NCI-H2029 (cell line): ENCODE results near the gene OR2K2.
"Not testable (repeated sequence)": the region's sequence is repeated elsewhere in the genome, so short reads cannot be mapped to it uniquely, and the experiment has no call there.

Source experiments
- DNase-seq: peaks from one replicate; lab custom pipeline; 2025; lab: John Stamatoyannopoulos, UW

Gene OR2K2

GRCh38 chr9:111298111-111298510 lies 31.9 kb downstream of the OR2K2 start:
- DNase-seq: no peak

GRCh38 chr9:111297066-111297824 lies 32.8 kb downstream of the OR2K2 start:
- no peak for DNase-seq

- DNase-seq: no peak
These were observed 35.2 kb downstream of the OR2K2 start for GRCh38 chr9:111294691-111295451.

GRCh38 chr9:111287127-111287526 lies 42.9 kb downstream of the OR2K2 start:
- DNase-seq: no peak

GRCh38 chr9:111284703-111285102 lies 45.3 kb downstream of the OR2K2 start:
- DNase-seq: no peak

GRCh38 chr9:111282845-111283244 lies 47.2 kb downstream of the OR2K2 start:
- no peak for DNase-seq

- DNase-seq: not testable (repeated sequence)
These were observed 49.2 kb downstream of the OR2K2 start for GRCh38 chr9:111280795-111281194.
